HepG2 (cell line): ENCODE results near the gene ZMIZ1. TPM values are rescaled to one million over a fixed set of nuclear protein-coding genes. Genes with fewer than 3 reads are reported as not detected.

Source experiments
- ATAC-seq: fragments of 200-7000 bp; cut with Tn5 transposase; 3 replicates; pipeline ENCODE4 v1.9.1; 2020; ENCODE audit warnings: mild to moderate bottlenecking, moderate library complexity
- BruUV-seq: library from RNA; stranded (reverse); fragments of 400-500 nt; replicated peaks from 2 replicates; lab custom pipeline; 2021; lab: Mats Ljungman, UMichigan
- CTCF ChIA-PET: fragments of 300-600 bp; formaldehyde crosslinking; extraction: SDS; loops from one replicate; lab custom pipeline; 2021; ENCODE audit warnings: low total read pairs, inconsistent platforms, low intra/inter-chr PET ratio; lab: Yijun Ruan, JAX
- POLR2A ChIA-PET: fragments of 350-600 bp; sonication (Branson Sonifier 250); formaldehyde crosslinking; loops from one replicate; lab custom pipeline; 2020; ENCODE audit warnings: antibody characterized with exemption, inconsistent platforms; lab: Yijun Ruan, JAX
- DNase-seq: peaks from one replicate; pipeline ENCODE4 v3.0.0-alpha.2; 2015; ENCODE audit warnings: low spot score
- FAIRE-seq: peaks from 3 replicates; lab custom pipeline; 2011; peaks lifted over from hg19 to GRCh38; lab: Jason Lieb, UNC
- H2AFZ ChIP-seq: one replicate; pipeline ENCODE4 v1.6.1; 2011; ENCODE audit warnings: low read length, inconsistent platforms
- H3K27ac ChIP-seq: fragments of 300-600 bp; 3 replicates; pipeline ENCODE4 v1.8.0; 2011; ENCODE audit warnings: mixed run types, mild to moderate bottlenecking, mixed read lengths, low read length, inconsistent platforms; ENCODE audit not compliant: insufficient read depth; ENCODE audit errors: extremely low read length
- H3K27me3 ChIP-seq, 2 experiments: fragments of 200-600 bp in 1 of 2; 2 replicates in 1 of 2; 3 replicates in 1 of 2; pipeline versions ENCODE4 v1.6.0 to v1.8.0; 2011; ENCODE audit warnings: low read length in 2 of 2, mild to moderate bottlenecking in 2 of 2, moderate library complexity in 2 of 2, inconsistent platforms in 1 of 2; ENCODE audit not compliant: insufficient read depth in 2 of 2, control insufficient read depth in 1 of 2
- H3K36me3 ChIP-seq, 2 experiments: fragments of 200-600 bp in 1 of 2; replicated peaks in 1 of 2; 2 replicates in 1 of 2; 3 replicates in 1 of 2; pipeline versions ENCODE4 v1.5.1 to v1.8.0; 2011; ENCODE audit warnings: low read length in 2 of 2, inconsistent platforms in 1 of 2; ENCODE audit not compliant: insufficient read depth in 2 of 2, control insufficient read depth in 1 of 2
- H3K4me1 ChIP-seq: 2 replicates; pipeline ENCODE4 v1.5.1; 2012; ENCODE audit warnings: low read length, inconsistent platforms; ENCODE audit not compliant: insufficient read depth
- H3K4me2 ChIP-seq: 2 replicates; pipeline ENCODE4 v1.6.0; 2011; ENCODE audit warnings: low read depth, low read length, inconsistent platforms
- H3K4me3 ChIP-seq, 3 experiments: fragments of 200-600 bp in 1 of 3; sonication (generic), shearing (Covaris generic) in 1 of 3; replicated peaks in 1 of 3; 2 replicates each; pipeline ENCODE4 v1.5.1; 2011 to 2016; ENCODE audit warnings: low read length in 3 of 3, inconsistent platforms in 2 of 3, low read depth in 2 of 3, mild to moderate bottlenecking in 2 of 3, control low read depth in 1 of 3, mixed read lengths in 1 of 3; ENCODE audit not compliant: insufficient read depth in 1 of 3
- H3K79me2 ChIP-seq: one replicate; pipeline ENCODE4 v1.6.1; 2011; ENCODE audit warnings: low read length, inconsistent platforms; ENCODE audit not compliant: insufficient read depth
- H3K9ac ChIP-seq: 2 replicates; pipeline ENCODE4 v1.6.0; 2011; ENCODE audit warnings: mild to moderate bottlenecking, low read depth, low read length, inconsistent platforms; ENCODE audit not compliant: insufficient read depth
- H3K9me3 ChIP-seq: 2 replicates; pipeline ENCODE4 v1.5.1; 2012; ENCODE audit warnings: mild to moderate bottlenecking, low read length
- H4K20me1 ChIP-seq: 2 replicates; pipeline ENCODE4 v1.6.0; 2011; ENCODE audit warnings: inconsistent platforms, mild to moderate bottlenecking, low read length, moderate library complexity; ENCODE audit not compliant: insufficient read depth
- FOSL2 ChIP-seq: sonication (generic); formaldehyde crosslinking; IDR thresholded peaks from 2 replicates; pipeline ENCODE4 v1.4.0; 2020; ENCODE audit warnings: missing genetic modification reagents
- GPN1 ChIP-seq: sonication (generic); formaldehyde crosslinking; IDR thresholded peaks from 2 replicates; pipeline ENCODE4 v1.5.1; 2020; ENCODE audit warnings: missing genetic modification reagents, borderline replicate concordance
- KDM6A ChIP-seq: IDR thresholded peaks from 2 replicates; pipeline ENCODE4 v1.6.1; 2016; ENCODE audit warnings: low read depth
- TBP ChIP-seq: sonication (generic); formaldehyde crosslinking; IDR thresholded peaks from 2 replicates; pipeline ENCODE4 v1.5.0; 2020; ENCODE audit warnings: missing genetic modification reagents
- ZBTB42 ChIP-seq: sonication (generic); formaldehyde crosslinking; IDR thresholded peaks from 2 replicates; pipeline ENCODE4 v1.5.0; 2020; ENCODE audit warnings: mild to moderate bottlenecking, missing genetic modification reagents
- ZFYVE20 ChIP-seq: sonication (generic); formaldehyde crosslinking; IDR thresholded peaks from 2 replicates; pipeline ENCODE4 v1.8.0; 2023; ENCODE audit warnings: low read depth, mild to moderate bottlenecking, moderate library complexity, missing genetic modification reagents, borderline replicate concordance
- ZNF629 ChIP-seq: sonication (generic); formaldehyde crosslinking; conservative IDR thresholded peaks from 2 replicates; pipeline ENCODE4 v1.5.0; 2020; ENCODE audit warnings: missing genetic modification reagents
- ZNF672 ChIP-seq: sonication (generic); formaldehyde crosslinking; IDR thresholded peaks from 2 replicates; pipeline ENCODE4 v1.8.1; 2022; ENCODE audit warnings: missing genetic modification reagents
- WGBS: methylation state at CpG from one replicate; pipeline ENCODE4 v1.1.6; 2017; ENCODE audit warnings: low lambda C conversion rate; 5-methylcytosine and 5-hydroxymethylcytosine counted together
- in situ Hi-C: cut with HindIII; loops from 2 replicates; pipeline ENCODE4 v1.10.0; 2017; ENCODE audit warnings: low pct_unique_long_range_greater_than_20kb; ENCODE audit not compliant: extremely low pct_ligation_motif_present
- intact Hi-C: fragments of 100-400 bp; cut with micrococcal nuclease; formaldehyde crosslinking; loops from one replicate; pipeline ENCODE4 v1.10.0; 2022; ENCODE audit not compliant: unreplicated experiment
- polyA plus RNA-seq, 8 experiments: library from polyadenylated mRNA; depleted of rRNA in 3 of 8; stranded (reverse) in 7 of 8; unstranded in 1 of 8; fragments of >200 nt; fragmentation: Illumina TruSeq in 4 of 8; extraction: Trizol in 4 of 8; gene quantifications; 2 replicates each; pipeline versions ENCODE4 v1.2.1 to v1.2.3, GENCODE V29; 2011 to 2016; ENCODE audit warnings: low read depth in 4 of 8, missing spikeins in 1 of 8, mixed read lengths in 1 of 8; ENCODE audit not compliant: insufficient read depth in 1 of 8
- total RNA-seq, 5 experiments: library from RNA; depleted of rRNA; stranded (reverse); fragments of >200 nt; fragmentation: Illumina TruSeq; extraction: Trizol; gene quantifications; 2 replicates each; pipeline ENCODE4 v1.2.3, GENCODE V29; 2016; ENCODE audit warnings: low read depth in 1 of 5
- TF ChIP-seq, protein P1 (sequence below): sonication (generic); formaldehyde crosslinking; IDR thresholded peaks from 2 replicates; pipeline ENCODE4 v1.4.0; 2020; ENCODE audit warnings: low read depth, mild to moderate bottlenecking, missing genetic modification reagents

ZMIZ1 gene
- total and polyA plus RNA-seq, 2 of the 13 experiments (the other 11 are each of a cell fraction or from before 2014, with no cell fraction given) = 5.3 to 10.2 TPM

DNA sequence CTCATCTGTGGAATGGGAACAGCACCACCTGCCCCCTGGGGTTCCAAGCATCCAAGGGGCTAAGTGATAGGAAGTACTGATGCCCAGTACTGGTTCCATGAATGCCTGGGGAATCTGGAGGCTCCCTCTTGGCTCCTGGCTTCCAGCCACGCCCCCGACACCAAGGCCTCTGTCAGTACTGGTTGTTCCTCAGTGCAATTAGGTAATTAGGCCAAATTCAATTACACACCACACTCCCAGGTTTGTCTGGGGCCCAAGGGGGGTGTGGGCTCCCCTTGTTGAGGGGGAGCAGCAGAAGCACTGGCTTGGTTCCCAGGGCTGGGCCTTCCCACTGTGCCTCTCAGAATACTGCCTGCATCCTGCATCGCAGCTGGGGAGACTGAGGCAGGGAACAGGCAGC lies 164.1 kb downstream of the ZMIZ1 start:
- Histone ChIP-seq H3K36me3 (peaks cover 37 to 88% of the 10 kb centered on the region in 2 experiments), H3K4me3 (no peak overlapping the region), H3K4me1 (no peaks in the 10 kb centered on the region), H3K4me2 (no peak overlapping the region), H3K79me2 (no peaks in the 10 kb centered on the region), H3K27ac (no peak overlapping the region), H3K27me3 (no peaks in the 10 kb centered on the region), H3K9me3 (no peaks in the 10 kb centered on the region), H3K9ac (no peak overlapping the region), H2AFZ (no peak overlapping the region), H4K20me1 (peaks cover 13% of the 10 kb centered on the region; the same call in 1 of the 2 replicates)
- TF ChIP-seq TBP (CRISPR knock-in tag) (no peak), FOSL2 (CRISPR knock-in tag) (no peak), ZNF629 (CRISPR knock-in tag) (peak; percentile 69; the same call in 1 of the 2 replicates), KDM6A (no peak), GPN1 (CRISPR knock-in tag) (no peak), ZFYVE20 (CRISPR knock-in tag) (no peak), ZNF672 (CRISPR knock-in tag) (no peak), ZBTB42 (CRISPR knock-in tag) (no peak)
- TF ChIP-seq, protein P1, sequence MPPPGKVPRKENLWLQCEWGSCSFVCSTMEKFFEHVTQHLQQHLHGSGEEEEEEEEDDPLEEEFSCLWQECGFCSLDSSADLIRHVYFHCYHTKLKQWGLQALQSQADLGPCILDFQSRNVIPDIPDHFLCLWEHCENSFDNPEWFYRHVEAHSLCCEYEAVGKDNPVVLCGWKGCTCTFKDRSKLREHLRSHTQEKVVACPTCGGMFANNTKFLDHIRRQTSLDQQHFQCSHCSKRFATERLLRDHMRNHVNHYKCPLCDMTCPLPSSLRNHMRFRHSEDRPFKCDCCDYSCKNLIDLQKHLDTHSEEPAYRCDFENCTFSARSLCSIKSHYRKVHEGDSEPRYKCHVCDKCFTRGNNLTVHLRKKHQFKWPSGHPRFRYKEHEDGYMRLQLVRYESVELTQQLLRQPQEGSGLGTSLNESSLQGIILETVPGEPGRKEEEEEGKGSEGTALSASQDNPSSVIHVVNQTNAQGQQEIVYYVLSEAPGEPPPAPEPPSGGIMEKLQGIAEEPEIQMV = no peak
- POLR2A ChIA-PET = no interaction called here
- intact Hi-C loops = no loop called here
- no peak for ATAC-seq
- 100% methylated on average over 1 of the region's 3 CpGs for WGBS
- no peak for DNase-seq
- BruUV-seq = no TSS peak
- in situ Hi-C loops = no loop called here
- FAIRE-seq = no peak
- CTCF ChIA-PET = no interaction called here
